GM12875 (cell line): Measurements from ENCODE around the gene LZTR1.

Experiments
- H3K4me3 ChIP-seq: one replicate; pipeline ENCODE4 v1.5.1; 2011; ENCODE audit warnings: low read depth, low read length, control low read depth
- CTCF ChIP-seq: IDR thresholded peaks from 2 replicates; pipeline ENCODE4 v1.5.1; 2011; ENCODE audit warnings: low read depth, mild to moderate bottlenecking, control low read depth, inconsistent platforms, low read length, moderate library complexity, borderline replicate concordance; ENCODE audit not compliant: insufficient read depth

The LZTR1 gene

GRCh38 chr22:20959578-20960461 lies 22.3 kb upstream of the LZTR1 start:
- TF ChIP-seq CTCF: no peak
- H3K4me3 ChIP-seq: no peak overlapping the region

DNA sequence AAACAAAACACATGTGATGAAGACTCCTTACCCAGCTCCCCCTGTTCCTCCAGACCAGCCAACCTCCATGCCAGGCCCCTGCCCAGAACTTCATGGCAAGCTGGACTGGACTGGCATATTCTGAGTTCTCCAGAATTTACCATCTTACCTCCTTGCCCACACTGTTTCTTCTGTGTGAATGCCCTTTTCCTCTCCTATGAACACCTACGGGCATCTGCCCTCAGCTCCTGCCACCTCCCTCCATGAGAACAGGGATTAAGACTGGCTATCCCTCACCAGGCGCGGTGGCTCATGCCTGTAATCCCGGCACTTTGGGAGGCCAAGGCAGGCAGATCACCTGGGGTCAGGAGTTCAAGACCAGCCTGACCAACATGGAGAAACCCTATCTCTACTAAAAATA lies 21.5 kb upstream of the LZTR1 start:
- TF ChIP-seq CTCF: no peak
- H3K4me3 ChIP-seq: no peak overlapping the region

DNA sequence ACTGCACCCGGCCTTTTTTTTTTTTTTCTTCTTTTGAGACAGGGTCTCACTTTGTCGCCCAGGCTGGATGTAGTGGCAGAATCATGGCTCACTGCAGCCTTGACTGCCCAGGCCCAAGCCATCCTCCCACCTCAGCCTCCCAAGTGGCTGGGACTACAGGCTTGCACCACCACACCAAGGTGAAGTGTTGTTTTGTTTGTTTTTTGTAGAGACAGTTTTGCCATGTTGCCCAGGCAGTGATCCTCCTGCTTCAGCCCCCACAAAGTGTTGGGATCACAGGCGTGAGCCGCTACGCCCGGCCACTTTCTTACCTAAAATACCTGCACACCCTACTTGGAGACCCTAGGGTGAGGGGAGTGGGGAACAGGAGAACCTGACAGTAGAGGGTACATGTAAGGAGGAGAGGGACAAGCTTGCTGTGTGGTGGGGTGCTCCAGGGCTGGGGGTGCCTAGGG lies 19.6 kb upstream of the LZTR1 start:
- no peak for TF ChIP-seq CTCF
- H3K4me3 ChIP-seq: no peak overlapping the region

DNA sequence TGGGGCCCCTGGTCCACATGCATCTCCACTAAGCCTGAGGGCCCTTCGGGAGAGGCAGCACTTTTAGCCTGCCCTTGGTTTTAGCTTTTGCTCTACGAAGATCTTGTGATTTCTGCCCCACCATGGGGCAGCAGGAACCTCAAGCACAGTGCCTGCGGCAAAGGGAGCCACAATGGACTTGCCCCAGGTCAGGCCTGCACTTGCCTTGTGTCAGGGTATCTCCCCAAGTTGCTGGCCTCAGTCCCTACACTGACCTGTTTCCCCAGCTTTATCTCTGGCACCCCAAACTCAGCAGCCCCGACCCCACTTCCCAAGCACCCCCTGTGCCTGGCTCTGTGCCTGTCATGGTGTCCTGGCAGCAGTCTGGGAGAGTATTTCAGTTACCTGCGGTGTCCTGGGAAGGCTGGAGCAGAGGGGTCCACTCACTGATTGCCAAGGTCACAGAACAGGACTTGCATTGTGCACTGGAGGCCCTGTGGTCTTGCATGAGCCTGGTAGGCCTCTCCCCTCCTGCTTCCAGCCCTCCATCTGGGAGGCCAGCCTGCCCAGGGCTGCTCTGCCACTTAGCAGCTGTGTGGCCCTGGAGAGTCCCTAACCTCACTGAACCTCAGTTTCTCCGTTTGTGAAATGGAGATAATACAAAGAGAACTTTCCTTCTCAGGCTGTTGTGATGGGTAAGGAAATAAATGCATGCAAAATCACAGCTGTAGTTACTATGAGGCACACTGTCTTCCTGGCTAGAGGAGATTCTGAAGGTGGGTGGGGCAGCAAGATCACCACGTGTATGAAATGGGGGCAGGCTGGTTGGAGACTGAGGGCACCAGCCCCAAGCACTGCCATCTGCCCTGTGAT lies 18.7 kb upstream of the LZTR1 start:
- no peak overlapping the region for H3K4me3 ChIP-seq
- TF ChIP-seq CTCF: no peak

DNA sequence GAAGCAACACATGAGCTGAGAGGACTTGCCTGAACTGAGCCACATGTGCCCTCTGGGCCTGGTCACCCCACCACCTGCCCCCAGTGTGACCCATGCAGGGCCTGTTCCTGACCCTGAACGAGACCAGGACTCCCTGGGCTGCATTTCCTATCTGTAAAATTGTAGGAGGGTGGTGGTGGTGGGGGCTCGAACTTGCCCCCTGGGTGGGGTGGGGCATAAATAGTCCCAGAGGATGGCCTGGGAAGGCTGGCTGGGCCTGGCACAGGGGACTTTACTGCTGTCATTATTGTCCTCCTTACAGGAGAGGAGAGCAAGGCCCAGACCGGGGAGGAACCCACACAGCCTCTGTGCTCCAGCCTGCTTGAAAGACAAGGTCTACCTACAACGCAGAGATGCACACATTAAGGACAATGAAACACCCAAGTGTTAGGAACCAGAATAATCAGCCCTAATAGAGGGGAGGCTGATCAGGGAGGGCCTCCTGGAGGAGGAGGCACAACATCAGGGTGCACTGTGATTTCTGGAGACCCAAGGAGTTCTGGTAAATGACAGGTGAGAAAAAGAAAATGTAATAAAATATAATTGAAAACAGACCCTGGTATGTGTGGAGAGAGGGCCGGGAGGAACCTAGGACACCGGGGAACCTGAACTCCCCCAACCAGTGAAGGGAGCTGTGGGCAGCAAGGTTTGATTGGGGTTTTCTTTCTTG lies 17.9 kb upstream of the LZTR1 start:
- no peak overlapping the region for H3K4me3 ChIP-seq
- no peak for TF ChIP-seq CTCF

DNA sequence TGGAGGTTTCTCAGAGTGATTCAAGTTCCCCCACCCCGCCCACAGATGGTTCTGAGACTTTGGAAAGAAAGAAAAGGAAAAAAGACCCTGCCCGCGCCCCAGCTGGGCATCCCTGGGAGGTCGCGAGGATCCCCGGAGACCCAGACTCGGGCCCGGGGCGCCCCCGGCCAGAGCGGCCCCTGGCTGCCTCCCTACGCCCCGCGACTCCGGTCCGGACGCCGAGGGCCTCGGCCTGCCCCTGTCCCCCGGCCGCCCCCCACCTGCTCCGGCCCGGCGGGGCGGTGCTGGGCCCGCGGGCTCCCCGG lies 17.3 kb upstream of the LZTR1 start:
- no peak for TF ChIP-seq CTCF

More for the DNA sequence above, 17.3 kb upstream of the LZTR1 start:
- no peak overlapping the region for H3K4me3 ChIP-seq
